KBM-7 (cell line): Measurements from ENCODE around the gene DCDC2.
"Not testable (repeated sequence)": the region's sequence is repeated elsewhere in the genome, so short reads cannot be mapped to it uniquely, and the experiment has no call there.

ENCODE experiments used
- DNase-seq: peaks from one replicate; pipeline ENCODE4 v3.0.0-alpha.2; 2015
- in situ Hi-C: fragments of 300-500 bp; cut with MboI; formaldehyde crosslinking; loops from 2 replicates; pipeline ENCODE4 v1.14.3; 2020; ENCODE audit warnings: low sequenced_read_pairs, low pct_unique_long_range_greater_than_20kb, mixed read lengths

The DCDC2 gene

DNA sequence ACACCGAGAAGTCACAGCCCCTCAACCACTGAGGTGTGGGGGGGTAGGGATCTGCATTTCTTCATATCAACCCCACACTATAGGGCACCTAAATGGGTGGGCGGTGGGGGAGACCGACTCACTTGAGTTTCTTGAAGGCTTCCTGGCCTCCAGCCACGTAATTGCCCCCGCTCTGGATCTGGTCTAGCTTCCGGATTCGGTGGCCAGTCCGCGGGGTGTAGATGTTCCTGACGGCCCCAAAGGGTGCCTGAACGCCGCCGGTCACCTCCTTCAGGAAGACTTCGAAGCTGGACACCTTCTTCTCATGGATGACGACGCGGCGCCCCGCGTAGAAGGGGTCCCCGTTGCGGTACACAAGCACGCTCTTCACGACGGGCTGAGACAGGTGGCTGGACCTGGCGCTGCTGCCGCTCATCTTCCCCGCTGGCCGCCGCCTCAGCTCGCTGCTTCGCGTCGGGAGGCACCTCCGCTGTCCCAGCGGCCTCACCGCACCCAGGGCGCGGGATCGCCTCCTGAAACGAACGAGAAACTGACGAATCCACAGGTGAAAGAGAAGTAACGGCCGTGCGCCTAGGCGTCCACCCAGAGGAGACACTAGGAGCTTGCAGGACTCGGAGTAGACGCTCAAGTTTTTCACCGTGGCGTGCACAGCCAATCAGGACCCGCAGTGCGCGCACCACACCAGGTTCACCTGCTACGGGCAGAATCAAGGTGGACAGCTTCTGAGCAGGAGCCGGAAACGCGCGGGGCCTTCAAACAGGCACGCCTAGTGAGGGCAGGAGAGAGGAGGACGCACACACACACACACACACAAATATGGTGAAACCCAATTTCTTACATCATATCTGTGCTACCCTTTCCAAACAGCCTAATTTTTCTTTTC is at the start of gene DCDC2:
Gene DCDC2, minus strand, starts transcription at position 724 of the 883 bp plus-strand sequence. Its CDS starts 309 bp downstream, at position 415.
- no peak for DNase-seq
- in situ Hi-C loops: no loop called here

GRCh38 chr6:24405262-24405661 is 47.4 kb upstream of the DCDC2 start:
- no peak for DNase-seq
- in situ Hi-C loops: no loop called here

GRCh38 chr6:24403501-24403824 is 45.6 kb upstream of the DCDC2 start:
- in situ Hi-C loops: no loop called here
- DNase-seq: no peak

DNA sequence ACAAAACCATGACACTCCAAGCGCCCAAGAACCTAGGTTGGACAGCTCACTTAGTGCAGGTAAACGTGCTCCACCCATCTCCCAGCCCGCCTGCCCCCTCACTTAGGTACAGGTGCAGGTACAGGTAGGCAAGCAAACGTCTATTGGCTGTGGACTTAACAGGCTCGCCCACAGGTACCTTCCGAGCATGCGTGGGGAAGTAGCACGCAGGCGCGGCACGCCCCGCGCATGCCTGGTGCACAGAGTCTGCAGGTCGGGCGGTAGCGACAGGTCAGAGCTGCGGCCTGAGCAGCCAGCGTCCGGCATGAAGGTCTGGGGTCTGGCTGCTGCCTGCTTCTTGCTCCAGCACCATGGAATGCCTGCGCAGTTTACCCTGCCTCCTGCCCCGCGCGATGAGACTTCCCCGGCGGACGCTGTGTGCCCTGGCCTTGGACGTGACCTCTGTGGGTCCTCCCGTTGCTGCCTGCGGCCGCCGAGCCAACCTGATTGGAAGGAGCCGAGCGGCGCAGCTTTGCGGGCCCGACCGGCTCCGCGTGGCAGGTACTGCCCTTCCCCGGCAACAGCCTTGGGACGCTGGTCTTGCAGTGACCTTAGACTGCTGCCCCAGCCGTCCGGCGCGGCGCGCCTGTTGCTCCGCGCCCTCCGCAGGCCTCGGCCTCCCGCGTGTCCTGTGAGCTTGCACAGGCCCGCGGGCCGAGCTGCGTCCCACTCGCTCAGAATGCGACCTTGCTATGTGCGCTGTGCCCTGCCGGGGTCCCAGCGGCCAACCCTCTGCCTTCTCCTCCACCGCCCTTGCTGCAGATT is 45.0 kb upstream of the DCDC2 start, which contains the start of gene MRS2:
Gene MRS2, plus strand, starts transcription at position 240 of the 804 bp plus-strand sequence. Its CDS starts 111 bp downstream, at position 351.
- in situ Hi-C loops: no loop called here
- DNase-seq: peak; percentile 78

- in situ Hi-C loops: no loop called here
These were observed 43.6 kb upstream of the DCDC2 start for GRCh38 chr6:24401458-24401857.

GRCh38 chr6:24400045-24401039 is 42.5 kb upstream of the DCDC2 start:
- in situ Hi-C loops: not testable (repeated sequence)
- DNase-seq: peak; percentile 41

More at GRCh38 chr6:24401458-24401857, 43.6 kb upstream of the DCDC2 start:
- DNase-seq: no peak

DNA sequence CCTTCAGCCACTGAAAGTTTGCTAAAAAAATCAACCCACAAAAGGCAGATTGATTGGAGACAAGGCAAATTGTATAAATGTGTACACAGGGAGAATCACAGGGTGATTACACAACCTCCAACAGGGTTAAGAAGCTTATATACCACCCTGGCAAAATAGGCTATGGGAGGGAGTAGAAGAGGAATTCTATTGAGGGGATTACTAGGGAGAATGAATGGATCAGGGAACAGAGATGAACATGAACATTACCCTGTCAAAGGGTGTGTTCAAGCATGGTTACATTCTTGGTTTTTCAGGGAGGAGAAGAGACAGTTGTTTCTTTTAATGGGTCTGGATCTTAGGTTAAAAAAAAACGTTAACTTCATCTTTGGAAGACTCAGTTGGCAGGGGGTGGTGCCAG is 39.8 kb upstream of the DCDC2 start:
- no peak for DNase-seq
- in situ Hi-C loops: no loop called here

- no peak for DNase-seq
- in situ Hi-C loops: no loop called here
These were observed 39.0 kb upstream of the DCDC2 start for GRCh38 chr6:24396824-24397223.

DNA sequence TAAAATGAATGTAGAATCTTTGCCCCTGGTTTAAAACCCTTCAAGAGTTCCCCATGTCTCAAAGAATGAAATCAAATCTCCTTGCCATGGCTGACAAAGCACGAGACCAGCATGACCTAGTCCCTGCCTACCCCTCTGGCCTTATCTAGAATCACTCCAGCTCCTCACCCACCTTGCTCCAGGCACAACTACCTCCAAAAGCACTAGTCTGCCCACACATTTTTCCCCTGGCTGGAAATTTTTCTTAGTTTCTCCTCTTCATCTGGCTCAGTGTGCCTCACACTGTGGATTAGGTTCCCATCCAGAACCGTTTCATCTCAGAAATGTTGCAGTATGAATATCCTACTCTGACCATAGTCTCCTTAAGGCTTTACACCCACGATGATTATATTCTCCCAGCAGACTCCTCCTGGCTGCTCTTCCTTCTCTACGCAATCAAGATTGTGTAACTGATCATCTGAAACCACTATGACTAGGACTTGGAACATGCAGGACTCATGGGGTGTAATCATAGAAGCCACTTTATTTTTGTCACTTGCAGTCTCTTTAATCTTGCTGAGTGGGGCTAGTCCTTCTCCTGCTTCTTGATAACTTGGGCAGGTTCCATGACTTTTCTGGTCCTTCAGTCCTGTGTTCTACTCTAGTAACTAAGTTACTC is 37.0 kb upstream of the DCDC2 start:
- in situ Hi-C loops: no loop called here
- no peak for DNase-seq

- in situ Hi-C loops: no loop called here
- no peak for DNase-seq
These were observed 36.4 kb upstream of the DCDC2 start for GRCh38 chr6:24394061-24394779.

- in situ Hi-C loops: no loop called here
- no peak for DNase-seq
These were observed 34.0 kb upstream of the DCDC2 start for GRCh38 chr6:24391756-24392405.

GRCh38 chr6:24391208-24391607 is 33.3 kb upstream of the DCDC2 start:
- DNase-seq: no peak
- in situ Hi-C loops: no loop called here

GRCh38 chr6:24387818-24388217 is 30.0 kb upstream of the DCDC2 start:
- no peak for DNase-seq
- in situ Hi-C loops: no loop called here

GRCh38 chr6:24385536-24386269 is 27.8 kb upstream of the DCDC2 start:
- in situ Hi-C loops: no loop called here
- no peak for DNase-seq

GRCh38 chr6:24384369-24385130 is 26.7 kb upstream of the DCDC2 start:
- in situ Hi-C loops, DNase-seq: not testable (repeated sequence)

DNA sequence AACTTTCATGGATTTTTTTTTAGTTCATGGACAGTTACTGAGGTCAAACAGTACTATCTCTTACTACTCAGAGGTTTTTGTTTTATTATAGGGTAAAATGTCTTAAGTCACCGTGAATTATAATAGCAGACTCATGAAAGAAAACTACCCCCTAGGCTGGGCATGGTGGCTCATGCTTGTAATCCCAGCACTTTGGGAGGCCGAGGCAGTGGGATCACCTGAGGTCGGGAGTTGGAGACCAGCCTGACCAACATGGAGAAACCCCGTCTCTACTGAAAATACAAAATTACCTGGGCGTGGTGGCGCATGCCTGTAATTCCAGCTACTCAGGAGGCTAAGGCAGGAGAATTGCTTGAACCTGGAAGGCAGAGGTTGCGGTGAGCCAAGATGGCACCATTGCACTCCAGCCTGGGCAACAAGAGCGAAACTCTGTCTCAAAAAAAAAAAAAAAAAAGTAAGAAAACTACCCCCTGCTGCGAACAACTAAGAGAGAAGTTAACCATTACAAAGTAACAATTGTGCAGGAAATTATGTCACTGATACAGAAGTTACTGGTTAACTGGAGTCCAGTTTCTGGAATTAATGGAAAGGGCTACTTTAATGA is 25.1 kb upstream of the DCDC2 start:
- in situ Hi-C loops, DNase-seq: not testable (repeated sequence)
